AG09309 (cell line): Measurements from ENCODE around the gene MAU2.
"Not testable (repeated sequence)": the region's sequence is repeated elsewhere in the genome, so short reads cannot be mapped to it uniquely, and the experiment has no call there.

Experiments
- DNase-seq: peaks from one replicate; pipeline ENCODE4 v3.0.0-alpha.2; 2010; ENCODE audit warnings: low read depth
- H3K4me3 ChIP-seq: 2 replicates; pipeline ENCODE4 v1.5.1; 2011; ENCODE audit warnings: mild to moderate bottlenecking, low read depth, low read length, moderate library complexity; ENCODE audit not compliant: control insufficient read depth
- CTCF ChIP-seq: IDR thresholded peaks from 2 replicates; pipeline ENCODE4 v1.5.1; 2011; ENCODE audit warnings: mild to moderate bottlenecking, low read depth, low read length, inconsistent platforms; ENCODE audit not compliant: insufficient read depth, control insufficient read depth; ENCODE audit errors: missing control alignments

MAU2 gene

GRCh38 chr19:19362075-19362474 is 41.4 kb downstream of the MAU2 start:
- TF ChIP-seq CTCF = no peak
- H3K4me3 ChIP-seq = no peak overlapping the region
- no peak for DNase-seq

- TF ChIP-seq CTCF = peak; percentile 98
- no peak for DNase-seq
- no peak overlapping the region for H3K4me3 ChIP-seq
Observed at GRCh38 chr19:19366434-19367396, 46.1 kb downstream of the MAU2 start.

- no peak for TF ChIP-seq CTCF
- DNase-seq = no peak
- H3K4me3 ChIP-seq = no peak overlapping the region
Observed at GRCh38 chr19:19368087-19368486, 47.5 kb downstream of the MAU2 start.

GRCh38 chr19:19371059-19371458 is 50.4 kb downstream of the MAU2 start:
- TF ChIP-seq CTCF = no peak
- no peak for DNase-seq
- H3K4me3 ChIP-seq = no peak overlapping the region

GRCh38 chr19:19372656-19373416 is 52.2 kb downstream of the MAU2 start:
- DNase-seq = no peak
- no peak for TF ChIP-seq CTCF
- H3K4me3 ChIP-seq = no peak overlapping the region

GRCh38 chr19:19379527-19379926 is 58.9 kb downstream of the MAU2 start:
- no peak for TF ChIP-seq CTCF
- no peak overlapping the region for H3K4me3 ChIP-seq
- no peak for DNase-seq

- not testable (repeated sequence) for DNase-seq, H3K4me3 ChIP-seq
Observed at GRCh38 chr19:19380316-19380715, 59.7 kb downstream of the MAU2 start.
